Esophagus squamous epithelium (tissue), 4 donors: ENCODE measurements around the gene DESI2.

ENCODE experiments used
- CTCF ChIP-seq, 6 experiments: fragments of 450-650 bp in 4 of 6; fragments of 200-600 bp in 2 of 6; sonication (generic) in 2 of 6; IDR thresholded peaks; one replicate each; pipeline ENCODE4 v1.5.1; 2016 to 2019; ENCODE audit warnings: antibody characterized with exemption in 6 of 6, mild to moderate bottlenecking in 4 of 6, moderate library complexity in 4 of 6
- POLR2A ChIP-seq, 4 donors: fragments of 450-650 bp; IDR thresholded peaks; one replicate each; pipeline ENCODE4 v1.6.1; 2017; ENCODE audit warnings: antibody characterized with exemption in 4 of 4, mild to moderate bottlenecking in 4 of 4, moderate library complexity in 3 of 4

GRCh38 chr1:244755673-244756072 is 102.7 kb downstream of the DESI2 start:
- TF ChIP-seq CTCF (IDR thresholded peaks at IDR 0.05) (no peak), POLR2A (IDR thresholded peaks at IDR 0.05) (no peak)
